ENCODE data around the gene E2F1.

DNA sequence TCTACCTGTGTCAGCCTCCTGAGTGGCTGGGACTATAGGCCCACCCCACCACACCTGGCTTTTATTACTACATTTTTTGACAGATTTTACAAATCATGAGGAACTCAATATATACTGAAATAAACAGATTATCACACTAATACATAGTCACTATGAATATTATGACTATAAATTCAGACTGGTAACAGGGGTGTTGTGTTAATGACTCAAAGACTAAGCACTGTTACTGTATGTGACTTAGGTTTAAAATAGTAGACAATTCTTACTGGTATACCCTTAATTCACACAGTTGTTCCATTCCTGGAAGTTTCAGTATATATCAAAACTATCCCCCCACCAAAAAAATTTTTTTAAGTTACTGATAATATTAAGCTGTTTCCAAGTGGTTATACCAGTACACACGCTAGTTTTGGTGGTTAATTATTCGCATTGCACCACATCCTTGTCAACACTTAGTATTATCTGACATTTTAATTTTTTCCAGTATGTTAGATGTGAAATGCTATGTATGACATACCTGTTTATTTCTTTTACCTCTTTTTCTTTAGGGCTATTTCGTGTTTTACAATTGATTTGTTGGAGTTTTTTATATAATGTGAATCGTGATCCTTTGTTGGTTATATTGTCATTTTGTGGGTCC lies 58.5 kb downstream of the E2F1 start:
- TF ChIP-seq CTCF (conservative IDR thresholded peaks at IDR 0.05; ENCODE audit: low read length), result no peak
- TF ChIP-seq EZH2phosphoT487 (IDR thresholded peaks at IDR 0.05; ENCODE audit: borderline replicate concordance, low read depth, low read length), result no peak

Data from OCI-LY7 (cell line).